Subcutaneous abdominal adipose tissue (tissue), 5 donors: Measurements from ENCODE around the gene GPR78.
"Not testable (repeated sequence)": the region's sequence is repeated elsewhere in the genome, so short reads cannot be mapped to it uniquely, and the experiment has no call there.

ENCODE experiments used
- H3K27ac ChIP-seq: one replicate; pipeline ENCODE4 v1.7.0; 2013; ENCODE audit warnings: low read depth, mild to moderate bottlenecking, inconsistent platforms, low read length, moderate library complexity
- H3K27me3 ChIP-seq, 5 donors: one replicate each; pipeline ENCODE4 v1.7.0; 2013; ENCODE audit warnings: low read length in 5 of 5, inconsistent platforms in 1 of 5; ENCODE audit not compliant: control insufficient read depth in 5 of 5, insufficient read depth in 4 of 5
- H3K36me3 ChIP-seq, 5 donors: one replicate each; pipeline ENCODE4 v1.7.0; 2013; ENCODE audit warnings: low read length in 5 of 5; ENCODE audit not compliant: control insufficient read depth in 5 of 5, insufficient read depth in 5 of 5
- H3K4me1 ChIP-seq, 5 donors: one replicate each; pipeline ENCODE4 v1.7.0; 2013; ENCODE audit warnings: low read length in 5 of 5, mild to moderate bottlenecking in 3 of 5, moderate library complexity in 1 of 5; ENCODE audit not compliant: control insufficient read depth in 5 of 5, insufficient read depth in 5 of 5
- H3K4me3 ChIP-seq, 5 donors: one replicate each; pipeline ENCODE4 v1.7.0; 2013; ENCODE audit warnings: low read length in 5 of 5, low read depth in 1 of 5
- H3K9ac ChIP-seq, 5 donors: one replicate each; pipeline ENCODE4 v1.7.0; 2013; ENCODE audit warnings: low read length in 5 of 5, mild to moderate bottlenecking in 4 of 5, moderate library complexity in 3 of 5
- H3K9me3 ChIP-seq, 5 donors: one replicate each; pipeline ENCODE4 v1.7.0; 2013; ENCODE audit warnings: low read length in 5 of 5; ENCODE audit not compliant: control insufficient read depth in 5 of 5
- donor health status: healthy.
- donor health status: healthy.
- donor health status: healthy.
- donor health status: healthy.
- donor health status: healthy.

Gene GPR78

GRCh38 chr4:8560265-8561047 is 19.7 kb upstream of the GPR78 start:
- Histone ChIP-seq H3K4me1 (no peaks in the 10 kb centered on the region), H3K9ac (no peak overlapping the region), H3K36me3 (no peaks in the 10 kb centered on the region), H3K4me3 (no peak overlapping the region), H3K27ac (no peak overlapping the region), H3K27me3 (peaks cover 0 to 9% (median 2%) of the 10 kb centered on the region in 5 donors), H3K9me3 (no peaks in the 10 kb centered on the region)

DNA sequence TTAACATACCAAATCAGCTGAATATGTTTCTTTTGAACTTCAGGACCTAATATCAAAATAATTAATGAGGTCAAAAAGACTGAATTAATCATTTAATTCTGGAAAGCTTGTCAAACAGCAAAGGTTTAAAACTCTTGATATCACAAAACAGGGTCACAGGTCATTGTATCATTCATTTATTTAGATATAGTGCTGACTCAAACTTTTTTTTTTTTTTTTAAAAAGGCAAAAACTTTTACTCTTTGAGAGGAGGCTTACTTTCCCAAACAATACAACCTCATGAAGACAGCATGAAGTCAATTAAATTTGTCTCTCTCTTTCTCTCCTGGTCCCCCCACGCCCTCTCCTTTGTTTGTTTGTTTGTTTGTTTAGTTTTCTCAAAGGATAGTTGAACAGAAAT is 15.6 kb upstream of the GPR78 start:
- no peak overlapping the region for H3K9ac ChIP-seq
- no peaks in the 10 kb centered on the region for H3K9me3 ChIP-seq
- no peaks in the 10 kb centered on the region for H3K36me3 ChIP-seq
- no peak overlapping the region for H3K27ac ChIP-seq
- no peak overlapping the region for H3K4me3 ChIP-seq
- no peaks in the 10 kb centered on the region for H3K4me1 ChIP-seq
- H3K27me3 ChIP-seq = peaks cover 0 to 5% (median 0%) of the 10 kb centered on the region in 5 donors

DNA sequence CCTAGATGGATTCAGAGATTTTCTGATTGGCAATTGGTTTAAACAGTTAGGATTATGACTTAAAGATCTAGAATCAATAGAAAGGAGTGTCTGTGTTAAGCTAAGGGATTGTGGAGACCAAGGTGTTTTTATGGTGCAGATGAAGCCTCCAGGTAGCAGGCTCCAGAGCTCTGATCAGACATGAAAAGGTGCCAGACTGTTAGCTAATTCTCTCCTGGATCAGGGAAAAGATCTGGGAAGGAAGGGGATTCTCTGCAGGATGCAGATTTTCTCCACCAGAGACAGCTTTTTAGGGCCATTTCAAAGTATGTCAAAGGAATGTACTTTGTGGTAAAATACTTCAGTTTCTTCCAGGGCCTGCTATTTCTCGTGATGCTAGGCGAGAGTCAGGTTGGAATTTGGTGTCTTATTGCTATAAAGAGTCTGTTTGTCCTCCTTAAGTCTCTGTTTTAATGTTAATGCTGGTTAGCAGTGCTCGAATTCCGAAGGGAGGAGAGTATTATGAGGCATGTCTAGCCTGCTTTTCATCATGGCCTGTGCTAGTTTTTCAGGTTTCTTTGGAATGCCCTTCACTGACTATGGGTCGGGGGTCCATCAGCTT is 12.0 kb upstream of the GPR78 start:
- H3K27me3 ChIP-seq = no peaks in the 10 kb centered on the region
- H3K9me3 ChIP-seq = no peaks in the 10 kb centered on the region
- no peak overlapping the region for H3K9ac ChIP-seq
- no peaks in the 10 kb centered on the region for H3K4me1 ChIP-seq
- no peaks in the 10 kb centered on the region for H3K36me3 ChIP-seq
- H3K27ac ChIP-seq = no peak overlapping the region
- no peak overlapping the region for H3K4me3 ChIP-seq

- no peaks in the 10 kb centered on the region for H3K9me3 ChIP-seq
- peaks cover 0 to under 1% (median 0%) of the 10 kb centered on the region in 5 donors for H3K27me3 ChIP-seq
- H3K9ac ChIP-seq = no peak overlapping the region
- no peak overlapping the region for H3K27ac ChIP-seq
- no peaks in the 10 kb centered on the region for H3K4me1 ChIP-seq
- no peak overlapping the region for H3K4me3 ChIP-seq
- H3K36me3 ChIP-seq = no peaks in the 10 kb centered on the region
Observed at GRCh38 chr4:8570201-8570600, 10.0 kb upstream of the GPR78 start.

DNA sequence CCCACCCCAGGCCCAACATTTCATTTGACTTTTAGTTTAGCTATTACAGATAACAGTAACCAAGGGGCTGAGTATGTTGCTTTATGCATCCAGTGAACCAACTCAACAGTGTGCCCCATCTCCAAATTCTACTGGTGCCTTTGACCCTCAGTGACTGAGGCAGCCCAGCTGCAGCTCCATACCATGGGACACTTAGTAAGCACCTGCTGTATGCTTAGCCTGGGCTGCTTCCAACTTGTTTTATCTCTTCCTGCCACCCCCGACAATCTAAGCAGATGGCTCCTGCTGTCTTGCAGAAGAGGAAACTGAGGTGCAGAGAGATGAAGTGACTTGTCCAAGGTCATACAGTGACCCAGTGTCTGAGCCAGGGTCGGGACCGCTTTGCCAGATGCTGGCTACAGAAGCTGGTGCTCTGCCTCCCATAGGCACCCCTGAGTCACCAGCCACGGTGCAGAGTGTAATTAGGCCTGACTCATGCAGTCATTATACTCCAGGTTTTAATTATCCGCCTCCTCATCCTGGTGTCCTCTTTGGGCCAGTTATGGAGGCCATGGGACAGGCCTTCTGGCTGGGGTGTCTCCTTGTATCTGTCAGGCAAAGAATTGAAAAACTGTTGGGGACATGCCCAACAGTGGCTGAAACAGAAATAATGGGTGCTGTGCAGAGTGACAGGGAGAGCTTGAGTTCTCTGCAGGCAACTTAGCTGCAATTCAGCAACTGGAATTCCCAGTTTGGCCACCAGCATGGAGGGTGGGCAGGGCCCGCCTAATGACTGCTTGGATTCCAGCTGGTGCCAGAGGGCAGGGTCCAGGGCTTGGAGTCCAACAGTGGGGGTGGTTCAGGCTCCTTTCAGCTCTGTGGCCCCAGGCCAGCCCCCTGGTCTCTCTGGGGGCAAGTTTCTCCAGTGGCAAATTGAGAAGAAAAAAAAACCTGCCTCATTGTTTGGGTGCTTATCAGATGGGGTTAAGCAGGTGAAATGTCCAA is 8.2 kb upstream of the GPR78 start:
- Histone ChIP-seq H3K27me3 (peaks cover 0 to 6% (median under 1%) of the 10 kb centered on the region in 5 donors), H3K9ac (no peak overlapping the region), H3K27ac (no peak overlapping the region), H3K36me3 (no peaks in the 10 kb centered on the region), H3K4me1 (no peaks in the 10 kb centered on the region), H3K4me3 (no peak overlapping the region), H3K9me3 (no peaks in the 10 kb centered on the region)

DNA sequence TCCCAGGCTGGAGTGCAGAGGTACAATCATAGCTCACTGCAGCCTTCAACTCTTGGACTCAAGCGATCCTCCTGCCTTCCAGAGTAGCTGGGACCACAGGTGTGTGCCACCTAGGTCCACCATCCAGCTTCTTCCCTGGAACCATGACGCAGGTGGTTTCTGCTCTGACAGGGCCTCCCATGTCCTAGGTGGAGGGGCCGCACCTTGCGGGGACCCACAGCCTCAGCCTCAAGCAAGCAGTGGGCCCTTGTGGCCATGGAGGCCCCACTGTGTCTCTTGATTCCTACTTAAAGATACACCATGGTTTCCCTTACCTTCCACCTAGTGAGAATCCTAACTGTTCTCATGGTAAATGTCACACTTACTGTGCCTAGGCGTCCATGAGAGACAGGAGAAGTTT is 6.9 kb upstream of the GPR78 start:
- H3K4me3 ChIP-seq = no peak overlapping the region
- H3K4me1 ChIP-seq = no peaks in the 10 kb centered on the region
- no peaks in the 10 kb centered on the region for H3K36me3 ChIP-seq
- H3K9ac ChIP-seq = no peak overlapping the region
- H3K9me3 ChIP-seq = no peaks in the 10 kb centered on the region
- no peak overlapping the region for H3K27ac ChIP-seq
- H3K27me3 ChIP-seq = peaks cover 0 to 14% (median 9%) of the 10 kb centered on the region in 5 donors

GRCh38 chr4:8574796-8575370 is 5.3 kb upstream of the GPR78 start:
- peaks cover 0 to 23% (median 19%) of the 10 kb centered on the region in 5 donors for H3K27me3 ChIP-seq
- H3K36me3 ChIP-seq = no peaks in the 10 kb centered on the region
- no peak overlapping the region for H3K27ac ChIP-seq
- H3K4me1 ChIP-seq = no peaks in the 10 kb centered on the region
- no peak overlapping the region for H3K9ac ChIP-seq
- no peaks in the 10 kb centered on the region for H3K9me3 ChIP-seq
- H3K4me3 ChIP-seq = no peak overlapping the region

DNA sequence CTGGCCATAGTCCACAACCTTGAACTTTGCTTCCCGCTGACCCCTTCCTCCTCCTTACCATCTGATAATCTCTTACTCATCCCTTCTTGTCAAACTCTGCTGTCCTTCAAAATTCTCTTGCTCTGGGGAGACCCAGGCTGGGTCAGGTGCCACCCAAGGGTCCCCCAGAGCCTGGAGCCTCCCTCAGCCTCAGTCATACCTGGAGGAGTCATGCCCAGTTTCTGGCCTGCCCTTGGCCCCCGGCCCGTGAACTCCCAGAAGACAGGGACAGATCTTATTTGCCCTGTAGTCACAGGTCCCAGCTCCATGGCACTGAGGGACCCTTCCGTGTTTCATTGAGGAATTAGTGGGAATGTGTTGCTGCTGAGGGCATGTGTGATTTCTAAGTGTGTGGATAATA is 4.7 kb upstream of the GPR78 start:
- peaks cover 0 to 23% (median 22%) of the 10 kb centered on the region in 5 donors for H3K27me3 ChIP-seq
- H3K9me3 ChIP-seq = no peaks in the 10 kb centered on the region
- no peaks in the 10 kb centered on the region for H3K36me3 ChIP-seq
- H3K27ac ChIP-seq = no peak overlapping the region
- no peak overlapping the region for H3K9ac ChIP-seq
- H3K4me1 ChIP-seq = peaks cover 0 to 3% (median 0%) of the 10 kb centered on the region in 5 donors
- H3K4me3 ChIP-seq = no peak overlapping the region

DNA sequence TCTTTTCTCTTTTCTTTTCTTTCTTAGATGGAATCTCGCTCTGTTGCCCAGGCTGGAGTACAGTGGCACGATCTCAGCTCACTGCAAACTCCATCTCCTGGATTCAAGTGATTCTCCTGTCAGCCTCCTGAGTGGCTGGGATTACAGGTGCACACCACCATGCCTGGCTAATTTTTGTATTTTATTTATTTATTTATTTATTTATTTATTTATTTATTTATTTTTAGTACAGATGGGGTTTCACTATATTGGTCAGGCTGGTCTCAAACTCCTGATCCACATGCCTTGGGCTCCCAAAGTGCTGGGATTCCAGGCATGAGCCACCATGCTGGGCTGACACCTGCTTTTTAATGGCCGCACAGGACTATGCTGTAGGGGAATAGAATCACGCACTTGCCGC is 3.6 kb upstream of the GPR78 start:
- H3K4me3 ChIP-seq, H3K27ac ChIP-seq, H3K9ac ChIP-seq, H3K4me1 ChIP-seq, H3K9me3 ChIP-seq, H3K36me3 ChIP-seq: not testable (repeated sequence)
- peaks cover 7 to 33% (median 30%) of the 10 kb centered on the region in 5 donors for H3K27me3 ChIP-seq
